WI38 (cell line): ENCODE measurements around the gene PLA2G6.

Experiments
- H3K4me3 ChIP-seq: 2 replicates; pipeline ENCODE4 v1.5.1; 2011; ENCODE audit warnings: low read depth, mild to moderate bottlenecking, control low read depth, low read length
- CTCF ChIP-seq: IDR thresholded peaks from 2 replicates; pipeline ENCODE4 v1.5.1; 2012; ENCODE audit warnings: low read depth, mild to moderate bottlenecking, control low read depth, low read length

PLA2G6 gene

DNA sequence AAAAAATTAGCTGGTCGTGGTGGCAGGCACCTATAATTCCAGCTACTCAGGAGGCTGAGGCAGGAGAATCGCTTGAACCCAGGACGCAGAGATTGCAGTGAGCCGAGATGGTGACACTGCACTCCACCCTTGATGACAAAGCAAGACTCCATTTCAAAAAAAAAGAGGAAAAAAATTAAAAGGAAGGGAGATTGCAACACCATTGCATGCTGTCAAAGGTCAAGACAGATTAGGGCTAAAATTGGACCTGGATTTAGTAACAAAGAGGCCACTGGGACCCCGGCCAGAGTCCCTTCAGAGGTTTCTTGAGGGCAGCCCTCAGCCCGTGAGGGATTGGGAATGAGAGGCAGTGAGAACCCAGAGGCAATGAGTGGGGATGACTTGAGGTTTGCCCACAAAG lies 11.9 kb upstream of the PLA2G6 start:
- no peak overlapping the region for H3K4me3 ChIP-seq
- TF ChIP-seq CTCF: no peak

- H3K4me3 ChIP-seq: no peak overlapping the region
- no peak for TF ChIP-seq CTCF
Measured at GRCh38 chr22:38192475-38192863, 10.8 kb upstream of the PLA2G6 start.

GRCh38 chr22:38191731-38192474 lies 10.3 kb upstream of the PLA2G6 start:
- H3K4me3 ChIP-seq: no peak overlapping the region
- no peak for TF ChIP-seq CTCF

- TF ChIP-seq CTCF: no peak
- no peak overlapping the region for H3K4me3 ChIP-seq
Measured at GRCh38 chr22:38191055-38191454, 9.4 kb upstream of the PLA2G6 start.

DNA sequence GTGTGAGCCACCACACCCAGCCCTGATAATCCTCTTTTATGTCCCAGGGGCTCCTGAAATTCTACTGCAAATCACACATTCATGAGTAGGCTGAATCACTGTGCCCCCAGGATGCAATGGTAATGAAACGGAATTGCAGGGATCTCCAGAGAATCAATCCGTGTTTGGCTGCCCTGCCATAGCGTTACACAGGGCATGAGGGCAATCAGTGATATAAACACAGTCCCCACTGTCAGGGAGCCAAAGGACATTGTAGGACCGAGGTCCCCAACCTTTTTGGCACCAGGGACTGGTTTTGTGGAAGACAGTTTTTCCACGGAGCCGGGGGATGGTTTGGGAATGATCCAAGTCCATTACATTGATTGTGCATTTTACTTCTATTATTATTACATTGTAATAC lies 9.0 kb upstream of the PLA2G6 start:
- H3K4me3 ChIP-seq: no peak overlapping the region
- no peak for TF ChIP-seq CTCF

DNA sequence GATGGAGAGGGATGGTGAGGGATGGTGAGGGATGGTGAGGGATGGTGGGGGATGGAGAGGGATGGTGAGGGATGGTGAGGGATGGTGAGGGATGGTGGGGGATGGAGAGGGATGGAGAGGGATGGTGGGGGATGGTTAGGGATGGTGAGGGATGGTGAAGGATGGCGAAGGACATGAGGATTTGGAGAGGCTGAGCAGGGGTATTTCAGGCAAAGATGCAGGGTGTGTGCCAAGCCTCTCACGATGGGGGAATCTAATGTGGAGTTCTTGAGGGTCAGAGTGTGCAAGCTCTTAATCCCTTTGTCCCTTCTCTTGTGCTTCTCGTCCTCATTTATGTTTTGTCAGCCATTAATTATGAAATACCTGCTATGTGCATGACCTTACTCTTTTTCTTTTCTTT lies 7.5 kb upstream of the PLA2G6 start:
- H3K4me3 ChIP-seq: no peak overlapping the region
- no peak for TF ChIP-seq CTCF

- TF ChIP-seq CTCF: no peak
- no peak overlapping the region for H3K4me3 ChIP-seq
Measured at GRCh38 chr22:38187413-38188212, 6.0 kb upstream of the PLA2G6 start.
